Body of pancreas (tissue), 4 donors: ENCODE results near the gene BBX. TPM values are rescaled to one million over a fixed set of nuclear protein-coding genes. Genes with fewer than 3 reads are reported as not detected.

ENCODE experiments used
- ATAC-seq: fragments of 150-250 bp; one replicate; pipeline ENCODE4 v1.9.1; 2016
- DNase-seq, 4 donors: peaks; one replicate each; pipeline ENCODE4 v3.0.0-alpha.2; 2019
- H3K27ac ChIP-seq, 4 donors: fragments of 200-600 bp; sonication (generic); 1 replicate in 3 of 4; 2 replicates in 1 of 4; pipeline versions ENCODE4 v1.5.1 to v1.6.1; 2016 to 2019; ENCODE audit warnings: mild to moderate bottlenecking in 1 of 4, mixed read lengths in 1 of 4, moderate library complexity in 1 of 4
- H3K27me3 ChIP-seq, 2 donors: fragments of 200-600 bp; sonication (generic); one replicate each; pipeline ENCODE4 v1.6.0; 2016; ENCODE audit warnings: mild to moderate bottlenecking in 1 of 2
- H3K36me3 ChIP-seq, 2 donors: fragments of 200-600 bp; sonication (generic); replicated peaks in 1 of 2; 2 replicates each; pipeline ENCODE4 v1.5.1; 2016; ENCODE audit warnings: low read depth in 2 of 2; ENCODE audit not compliant: insufficient read depth in 1 of 2
- H3K4me1 ChIP-seq: fragments of 200-600 bp; sonication (generic); one replicate; pipeline ENCODE4 v1.6.0; 2016
- H3K4me3 ChIP-seq, 2 donors: fragments of 200-600 bp; sonication (generic); 1 replicate in 1 of 2; 2 replicates in 1 of 2; pipeline ENCODE4 v1.5.1; 2016 to 2019
- H3K9me3 ChIP-seq, 3 donors: fragments of 200-600 bp; sonication (generic); 1 replicate in 2 of 3; 2 replicates in 1 of 3; pipeline ENCODE4 v1.5.1; 2016
- POLR2A ChIP-seq, 3 donors: fragments of 450-650 bp; IDR thresholded peaks; one replicate each; pipeline ENCODE4 v1.6.1; 2016; ENCODE audit warnings: antibody characterized with exemption in 3 of 3, mild to moderate bottlenecking in 2 of 3
- WGBS, 2 donors: methylation state at CpG; one replicate each; pipeline ENCODE4 v1.1.5; 2017; 5-methylcytosine and 5-hydroxymethylcytosine counted together
- intact Hi-C: fragments of 100-400 bp; cut with DNase I; formaldehyde crosslinking; loops from one replicate; pipeline ENCODE4 v1.15.1; 2023
- total RNA-seq, 2 donors: library from RNA; depleted of rRNA; stranded (reverse); fragments of >200 nt; gene quantifications; one replicate each; pipeline ENCODE4 v1.1.0, GENCODE V29; 2016
- TF ChIP-seq, protein P1 (sequence below), 7 experiments: fragments of 450-650 bp in 4 of 7; fragments of 200-600 bp in 3 of 7; sonication (generic) in 3 of 7; IDR thresholded peaks; one replicate each; pipeline ENCODE4 v1.5.1; 2016 to 2019; ENCODE audit warnings: antibody characterized with exemption in 7 of 7

The BBX gene
- total RNA-seq, 2 donors from 2014 or later = 17.5 to 28.8 TPM

DNA sequence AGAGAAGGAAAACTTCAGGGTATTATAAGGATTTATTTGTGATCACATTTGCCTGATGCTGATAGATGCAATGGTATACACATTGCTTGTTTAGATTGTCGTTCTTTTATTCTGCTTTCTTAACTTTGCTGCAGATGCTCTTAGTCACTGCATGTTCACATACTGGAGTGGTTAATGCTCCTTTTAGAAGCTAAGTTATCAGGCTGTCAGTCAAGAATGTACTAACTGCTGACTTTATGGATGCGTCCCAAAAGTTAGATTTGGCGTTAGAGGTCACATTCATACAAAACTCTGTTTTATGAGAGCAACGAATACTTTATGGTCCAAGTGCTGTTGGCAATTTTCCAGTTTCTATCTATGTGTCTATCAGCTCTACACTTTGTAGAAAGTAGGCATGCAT, 160.7 kb downstream of the BBX start:
- no peaks in the 10 kb centered on the region for H3K36me3 ChIP-seq
- ATAC-seq (no peak), DNase-seq (no peak)
- WGBS, 2 donors = 44 to 48% methylated on average over 4 of the region's 4 CpGs
- no peaks in the 10 kb centered on the region for H3K9me3 ChIP-seq
- TF ChIP-seq, protein P1, sequence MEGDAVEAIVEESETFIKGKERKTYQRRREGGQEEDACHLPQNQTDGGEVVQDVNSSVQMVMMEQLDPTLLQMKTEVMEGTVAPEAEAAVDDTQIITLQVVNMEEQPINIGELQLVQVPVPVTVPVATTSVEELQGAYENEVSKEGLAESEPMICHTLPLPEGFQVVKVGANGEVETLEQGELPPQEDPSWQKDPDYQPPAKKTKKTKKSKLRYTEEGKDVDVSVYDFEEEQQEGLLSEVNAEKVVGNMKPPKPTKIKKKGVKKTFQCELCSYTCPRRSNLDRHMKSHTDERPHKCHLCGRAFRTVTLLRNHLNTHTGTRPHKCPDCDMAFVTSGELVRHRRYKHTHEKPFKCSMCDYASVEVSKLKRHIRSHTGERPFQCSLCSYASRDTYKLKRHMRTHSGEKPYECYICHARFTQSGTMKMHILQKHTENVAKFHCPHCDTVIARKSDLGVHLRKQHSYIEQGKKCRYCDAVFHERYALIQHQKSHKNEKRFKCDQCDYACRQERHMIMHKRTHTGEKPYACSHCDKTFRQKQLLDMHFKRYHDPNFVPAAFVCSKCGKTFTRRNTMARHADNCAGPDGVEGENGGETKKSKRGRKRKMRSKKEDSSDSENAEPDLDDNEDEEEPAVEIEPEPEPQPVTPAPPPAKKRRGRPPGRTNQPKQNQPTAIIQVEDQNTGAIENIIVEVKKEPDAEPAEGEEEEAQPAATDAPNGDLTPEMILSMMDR (IDR thresholded peaks at IDR 0.05) = no peak
- no peak for TF ChIP-seq POLR2A (IDR thresholded peaks at IDR 0.05)
- H3K4me1 ChIP-seq = no peaks in the 10 kb centered on the region
- intact Hi-C loops = no loop called here
- H3K4me3 ChIP-seq = no peak overlapping the region
- no peak overlapping the region for H3K27ac ChIP-seq
- no peaks in the 10 kb centered on the region for H3K27me3 ChIP-seq

DNA sequence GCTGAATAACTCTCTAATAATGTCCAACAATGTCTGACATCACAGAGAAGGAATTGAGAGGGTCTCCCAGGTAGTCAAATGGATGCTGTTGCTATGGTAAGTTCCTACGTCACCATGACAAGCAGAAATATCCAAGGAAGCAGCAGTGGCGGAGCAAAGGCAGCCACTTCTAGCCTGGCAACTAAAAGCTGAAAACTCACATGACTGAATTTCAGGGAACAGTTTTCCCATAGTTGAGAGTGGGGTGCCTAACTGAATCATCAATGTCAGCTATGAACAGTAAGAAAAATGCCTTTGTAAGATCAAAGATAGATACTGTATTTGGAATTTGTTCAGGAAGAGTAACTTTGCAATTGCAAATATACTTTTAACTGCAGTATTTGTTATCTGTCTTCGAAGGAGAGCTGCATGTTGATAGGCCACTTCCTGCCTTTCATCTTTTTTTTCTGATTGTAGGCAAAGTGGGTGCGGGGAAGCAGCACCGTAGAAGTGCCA, 161.7 kb downstream of the BBX start:
- no peak for DNase-seq
- intact Hi-C loops = no loop called here

DNA sequence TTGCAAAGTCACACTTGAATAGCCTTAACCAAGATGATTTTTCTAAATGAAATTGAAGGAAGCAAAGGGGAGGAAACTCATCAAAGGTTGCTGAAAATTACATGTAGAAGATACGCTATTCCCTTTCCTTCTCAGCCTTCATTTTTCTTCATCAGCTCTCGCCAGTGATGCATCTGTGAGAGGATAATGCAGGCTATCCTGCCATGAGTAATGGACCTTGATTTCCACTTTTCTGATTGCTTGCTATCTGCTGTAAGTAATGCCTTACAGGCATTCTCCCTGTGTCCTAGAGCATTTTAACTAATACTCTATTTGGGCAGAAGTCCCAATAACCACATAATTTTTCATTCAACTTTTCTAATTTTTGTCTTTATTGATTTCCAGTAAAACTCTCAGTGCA, 162.6 kb downstream of the BBX start:
- 92 to 97% methylated on average over 2 of the region's 2 CpGs for WGBS, 2 donors
- no peak for TF ChIP-seq POLR2A (IDR thresholded peaks at IDR 0.05)
- TF ChIP-seq, protein P1 (IDR thresholded peaks at IDR 0.05) = no peak
- no peak overlapping the region for H3K27ac ChIP-seq
- DNase-seq (no peak), ATAC-seq (no peak)
- no peaks in the 10 kb centered on the region for H3K27me3 ChIP-seq
- no peaks in the 10 kb centered on the region for H3K36me3 ChIP-seq
- H3K4me3 ChIP-seq = no peak overlapping the region
- intact Hi-C loops = no loop called here
- no peaks in the 10 kb centered on the region for H3K4me1 ChIP-seq
- no peaks in the 10 kb centered on the region for H3K9me3 ChIP-seq

More for the DNA sequence above, 161.7 kb downstream of the BBX start:
- ATAC-seq = no peak
- Histone ChIP-seq H3K9me3 (no peaks in the 10 kb centered on the region), H3K4me1 (no peaks in the 10 kb centered on the region), H3K36me3 (no peaks in the 10 kb centered on the region), H3K27ac (no peak overlapping the region), H3K27me3 (no peaks in the 10 kb centered on the region), H3K4me3 (no peak overlapping the region)
- 58 to 65% methylated on average over 5 of the region's 5 CpGs for WGBS, 2 donors
- TF ChIP-seq POLR2A (IDR thresholded peaks at IDR 0.05) = no peak
- TF ChIP-seq, protein P1 (IDR thresholded peaks at IDR 0.05) = no peak

DNA sequence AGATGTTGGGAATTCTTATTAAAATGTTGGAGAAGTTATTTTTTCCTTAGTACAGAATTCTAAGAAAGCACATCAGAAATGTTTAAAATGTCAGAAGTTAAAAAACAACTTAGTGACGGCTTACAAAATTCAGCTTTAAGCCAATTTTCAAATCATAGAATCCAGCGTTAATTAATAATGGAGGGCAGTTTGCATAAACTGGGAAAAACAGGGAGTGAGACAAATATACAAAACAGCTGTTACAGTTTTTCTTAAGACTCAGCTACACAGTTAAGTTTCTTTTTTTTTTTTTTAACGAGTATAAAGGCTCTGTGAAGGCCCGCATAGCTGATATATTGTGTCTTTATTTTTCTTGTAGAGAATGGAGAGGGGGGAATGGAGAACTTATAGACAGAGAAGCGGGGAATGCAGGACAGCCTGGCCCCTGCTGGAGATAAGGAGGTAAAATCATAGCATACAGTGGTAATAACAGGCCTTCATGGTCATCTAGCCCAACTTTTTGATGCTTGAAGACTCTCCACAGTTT, 164.4 kb downstream of the BBX start:
- Histone ChIP-seq H3K36me3 (no peaks in the 10 kb centered on the region), H3K4me3 (no peak overlapping the region), H3K9me3 (no peaks in the 10 kb centered on the region), H3K27ac (no peak overlapping the region), H3K4me1 (no peaks in the 10 kb centered on the region), H3K27me3 (no peaks in the 10 kb centered on the region)
- TF ChIP-seq, protein P1 (IDR thresholded peaks at IDR 0.05) = no peak
- no peak for TF ChIP-seq POLR2A (IDR thresholded peaks at IDR 0.05)
- intact Hi-C loops = no loop called here
- WGBS, 2 donors = 90 to 95% methylated on average over 5 of the region's 5 CpGs
- ATAC-seq = no peak
- DNase-seq = no peak

DNA sequence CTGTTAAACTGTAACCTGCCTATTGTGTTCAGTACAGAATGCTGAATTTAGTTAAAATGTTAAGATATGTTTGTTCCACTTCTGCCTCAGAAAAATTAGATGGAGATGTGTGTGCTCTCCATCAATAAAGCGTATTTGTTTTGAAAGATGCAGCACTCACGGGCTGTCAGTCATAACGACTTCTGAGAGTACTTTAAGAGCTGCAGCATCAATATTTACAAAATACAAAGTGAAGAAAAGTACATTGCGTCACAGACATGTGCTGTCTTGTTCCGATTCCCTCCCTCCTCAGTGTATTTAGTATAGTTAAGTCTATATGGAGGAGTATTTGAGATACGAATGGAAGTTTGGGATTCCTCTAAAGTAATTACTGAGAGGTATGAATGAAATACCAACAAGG, 166.6 kb downstream of the BBX start:
- Histone ChIP-seq H3K4me3 (no peak overlapping the region), H3K27ac (no peak overlapping the region), H3K4me1 (no peaks in the 10 kb centered on the region), H3K27me3 (no peaks in the 10 kb centered on the region), H3K9me3 (no peaks in the 10 kb centered on the region), H3K36me3 (no peaks in the 10 kb centered on the region)
- intact Hi-C loops = no loop called here
- no peak for ATAC-seq
- TF ChIP-seq POLR2A (IDR thresholded peaks at IDR 0.05) = no peak
- TF ChIP-seq, protein P1 (IDR thresholded peaks at IDR 0.05) = no peak
- 50 to 55% methylated on average over 6 of the region's 6 CpGs for WGBS, 2 donors
- DNase-seq = no peak
